Heart left ventricle (tissue), 13 donors: ENCODE measurements around the gene MTARC2.

Experiments
- POLR2A ChIP-seq, 2 donors: fragments of 450-650 bp; IDR thresholded peaks; one replicate each; pipeline ENCODE4 v1.6.1; 2017; ENCODE audit warnings: antibody characterized with exemption in 2 of 2, mild to moderate bottlenecking in 2 of 2, moderate library complexity in 2 of 2
- TF ChIP-seq, protein P1 (sequence below), 12 donors: fragments of 200-600 bp; sonication (generic) in 4 of 12; IDR thresholded peaks; one replicate each; pipeline versions ENCODE4 v1.5.0 to v1.8.0; 2018 to 2022; ENCODE audit warnings: antibody characterized with exemption in 12 of 12, mild to moderate bottlenecking in 5 of 12
- donor health status: ischemic (EF 13 %, LVEDD 7.1; RV severe dilation, severe dysfunction).
- donor health status: DM: no; HTN: yes; CAD: no.
- donor health status: DM: no; HTN: no; CAD: no.
- donor health status: ischemic (EF 25% LVEDD 6.9; RV normal size, moderate dysfunction).
- donor health status: ischemic (EF 25% LVEDD 5.7; RV mildly dilated, moderate dysfunction).
- donor health status: ischemic (EF 35%, LVEDD 5.7; RV mildly dilated, moderate dysfunction).
- donor health status: nonischemic (EF 11% LVEDD 7.7; RV severe dilation, severe dysfunction).
- donor health status: DM: yes; HTN: yes; CAD: no.
- donor health status: PGD.
- donor health status: ischemic (EF 29% LVEDD 5.4; RV normal size, mild dysfunction).
- donor health status: nonischemic (EF 23%, LVEDD 6.1; RV moderate dilation, normal function).

DNA sequence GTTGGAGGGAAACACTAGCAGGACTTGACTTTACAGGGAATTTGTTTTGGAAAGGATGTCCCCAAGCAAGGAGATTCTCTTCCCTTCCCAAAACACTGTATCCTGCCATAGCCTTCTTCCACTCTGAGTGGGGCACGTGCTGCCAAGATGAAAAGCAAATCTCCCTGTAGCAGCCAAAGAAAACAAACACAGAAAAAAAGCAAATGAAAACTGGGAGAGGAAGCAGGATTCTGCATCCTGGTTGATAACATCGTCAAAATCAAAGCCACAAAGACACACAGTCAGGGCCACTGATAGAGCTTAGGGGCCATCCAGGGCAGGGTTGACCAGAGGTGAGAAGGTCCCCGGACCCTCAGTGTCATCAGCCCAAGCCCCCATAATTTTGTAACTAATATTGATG, 16.0 kb upstream of the MTARC2 start:
- TF ChIP-seq, protein P1, sequence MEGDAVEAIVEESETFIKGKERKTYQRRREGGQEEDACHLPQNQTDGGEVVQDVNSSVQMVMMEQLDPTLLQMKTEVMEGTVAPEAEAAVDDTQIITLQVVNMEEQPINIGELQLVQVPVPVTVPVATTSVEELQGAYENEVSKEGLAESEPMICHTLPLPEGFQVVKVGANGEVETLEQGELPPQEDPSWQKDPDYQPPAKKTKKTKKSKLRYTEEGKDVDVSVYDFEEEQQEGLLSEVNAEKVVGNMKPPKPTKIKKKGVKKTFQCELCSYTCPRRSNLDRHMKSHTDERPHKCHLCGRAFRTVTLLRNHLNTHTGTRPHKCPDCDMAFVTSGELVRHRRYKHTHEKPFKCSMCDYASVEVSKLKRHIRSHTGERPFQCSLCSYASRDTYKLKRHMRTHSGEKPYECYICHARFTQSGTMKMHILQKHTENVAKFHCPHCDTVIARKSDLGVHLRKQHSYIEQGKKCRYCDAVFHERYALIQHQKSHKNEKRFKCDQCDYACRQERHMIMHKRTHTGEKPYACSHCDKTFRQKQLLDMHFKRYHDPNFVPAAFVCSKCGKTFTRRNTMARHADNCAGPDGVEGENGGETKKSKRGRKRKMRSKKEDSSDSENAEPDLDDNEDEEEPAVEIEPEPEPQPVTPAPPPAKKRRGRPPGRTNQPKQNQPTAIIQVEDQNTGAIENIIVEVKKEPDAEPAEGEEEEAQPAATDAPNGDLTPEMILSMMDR (IDR thresholded peaks at IDR 0.05), result no peak
- TF ChIP-seq POLR2A (IDR thresholded peaks at IDR 0.05), result no peak
